B cell (primary cell): ENCODE measurements around the gene MAPK8.

Source experiments
- CTCF ChIP-seq: fragments of 200-600 bp; IDR thresholded peaks from one replicate; pipeline ENCODE4 v1.8.0; 2022; ENCODE audit warnings: antibody characterized with exemption, mild to moderate bottlenecking
- EZH2 ChIP-seq: IDR thresholded peaks from 2 replicates; pipeline ENCODE4 v1.6.1; 2012; ENCODE audit warnings: borderline replicate concordance, low read depth, mild to moderate bottlenecking, moderate library complexity, low read length; ENCODE audit not compliant: insufficient read depth, poor library complexity, severe bottlenecking

GRCh38 chr10:48468866-48469511 lies 162.5 kb downstream of the MAPK8 start:
- TF ChIP-seq CTCF (no peak), EZH2 (no peak)
